ENCODE measurements around the gene MXI1. TPM values are rescaled to one million over a fixed set of nuclear protein-coding genes. Genes with fewer than 3 reads are reported as not detected.

Gene MXI1
- total RNA-seq, 3 donors from 2014 or later, result 75.4 to 137 (median 79.5) TPM

GRCh38 chr10:110306452-110306768 is 99.0 kb downstream of the MXI1 start:
- Histone ChIP-seq H3K9me3 (no peaks in the 10 kb centered on the region), H3K36me3 (no peaks in the 10 kb centered on the region), H3K27me3 (no peaks in the 10 kb centered on the region), H3K4me3 (peak overlapping the region in 1 of 3 donors; percentile 33), H3K4me1 (peaks cover 0 to 14% of the 10 kb centered on the region in 2 donors), H3K27ac (peak overlapping the region in 1 of 2 donors; percentile 7)
- TF ChIP-seq POLR2A (IDR thresholded peaks at IDR 0.05), result no peak
- peak in 1 of 3 donors; percentile 2 for TF ChIP-seq CTCF (IDR thresholded peaks at IDR 0.05)
- no peak for TF ChIP-seq POLR2AphosphoS5 (IDR thresholded peaks at IDR 0.05)
- DNase-seq (ENCODE audit: low spot score in 2 of 2), result no peak
- intact Hi-C loops (cut with DNase I; ENCODE audit: low total_unique reads), result loop anchor here (10.0 kb wide), 1 partner anchor 258 kb away; the partner anchor contains the start of gene SMC3

- H3K27ac ChIP-seq, result no peak overlapping the region
- peaks cover 0 to 8% of the 10 kb centered on the region in 2 donors for H3K4me1 ChIP-seq
- H3K9me3 ChIP-seq, result no peaks in the 10 kb centered on the region
- TF ChIP-seq CTCF (IDR thresholded peaks at IDR 0.05) (no peak), POLR2AphosphoS5 (IDR thresholded peaks at IDR 0.05) (no peak), POLR2A (IDR thresholded peaks at IDR 0.05) (no peak)
- no peak overlapping the region for H3K4me3 ChIP-seq
- no peaks in the 10 kb centered on the region for H3K27me3 ChIP-seq
- intact Hi-C loops (cut with DNase I; ENCODE audit: low total_unique reads), result loop anchor here (10.0 kb wide), 1 partner anchor 257 kb away; the partner anchor contains the start of gene SMC3
- DNase-seq (ENCODE audit: low spot score in 2 of 2), result no peak
- no peaks in the 10 kb centered on the region for H3K36me3 ChIP-seq
These were observed 100.4 kb downstream of the MXI1 start for GRCh38 chr10:110307805-110308204.

- Histone ChIP-seq H3K9me3 (no peaks in the 10 kb centered on the region), H3K27me3 (no peaks in the 10 kb centered on the region), H3K4me3 (no peak overlapping the region), H3K36me3 (no peaks in the 10 kb centered on the region), H3K4me1 (no peaks in the 10 kb centered on the region), H3K27ac (no peak overlapping the region)
- intact Hi-C loops (cut with DNase I; ENCODE audit: low total_unique reads), result no loop called here
- DNase-seq (ENCODE audit: low spot score in 2 of 2), result no peak
- TF ChIP-seq POLR2AphosphoS5 (IDR thresholded peaks at IDR 0.05), result no peak
- no peak for TF ChIP-seq POLR2A (IDR thresholded peaks at IDR 0.05)
- no peak for TF ChIP-seq CTCF (IDR thresholded peaks at IDR 0.05)
These were observed 103.3 kb downstream of the MXI1 start for GRCh38 chr10:110310741-110311140.

GRCh38 chr10:110311357-110311949 is 104.0 kb downstream of the MXI1 start:
- Histone ChIP-seq H3K4me3 (no peak overlapping the region), H3K27ac (no peak overlapping the region), H3K9me3 (no peaks in the 10 kb centered on the region), H3K36me3 (no peaks in the 10 kb centered on the region), H3K4me1 (no peaks in the 10 kb centered on the region), H3K27me3 (no peaks in the 10 kb centered on the region)
- intact Hi-C loops (cut with DNase I; ENCODE audit: low total_unique reads), result no loop called here
- peak in 1 of 2 donors; percentile 47 for DNase-seq (ENCODE audit: low spot score in 2 of 2)
- TF ChIP-seq POLR2A (IDR thresholded peaks at IDR 0.05) (no peak), CTCF (IDR thresholded peaks at IDR 0.05) (peak; percentile 74 to 86 (median 78)), POLR2AphosphoS5 (IDR thresholded peaks at IDR 0.05) (no peak)

GRCh38 chr10:110312206-110312605 is 104.8 kb downstream of the MXI1 start:
- TF ChIP-seq POLR2AphosphoS5 (IDR thresholded peaks at IDR 0.05) (no peak), CTCF (IDR thresholded peaks at IDR 0.05) (no peak), POLR2A (IDR thresholded peaks at IDR 0.05) (no peak)
- Histone ChIP-seq H3K4me1 (no peaks in the 10 kb centered on the region), H3K27me3 (no peaks in the 10 kb centered on the region), H3K4me3 (no peak overlapping the region), H3K36me3 (no peaks in the 10 kb centered on the region), H3K27ac (no peak overlapping the region), H3K9me3 (no peaks in the 10 kb centered on the region)
- DNase-seq (ENCODE audit: low spot score in 2 of 2), result no peak
- intact Hi-C loops (cut with DNase I; ENCODE audit: low total_unique reads), result no loop called here
